HG02970 (cell line): ENCODE data around the gene RETREG2.
"Not testable (repeated sequence)": the region's sequence is repeated elsewhere in the genome, so short reads cannot be mapped to it uniquely, and the experiment has no call there.

Source experiments
- ATAC-seq: cut with Tn5 transposase; IDR thresholded peaks from one replicate; pipeline ENCODE4 v1.9.1; 2021; ENCODE audit warnings: mild to moderate bottlenecking, moderate library complexity, moderate number of reproducible peaks; ENCODE audit not compliant: unreplicated experiment, low FRiP score

The RETREG2 gene

GRCh38 chr2:219184121-219184520 is 6.0 kb downstream of the RETREG2 start:
- ATAC-seq: no peak

GRCh38 chr2:219186754-219187456 is 8.8 kb downstream of the RETREG2 start:
- ATAC-seq: no peak

GRCh38 chr2:219197388-219197787 is 19.3 kb downstream of the RETREG2 start:
- ATAC-seq: no peak

GRCh38 chr2:219198974-219199373 is 20.9 kb downstream of the RETREG2 start:
- ATAC-seq: no peak

GRCh38 chr2:219199470-219200211 is 21.6 kb downstream of the RETREG2 start:
- no peak for ATAC-seq

- not testable (repeated sequence) for ATAC-seq
Measured at GRCh38 chr2:219200502-219201326, 22.6 kb downstream of the RETREG2 start.

- not testable (repeated sequence) for ATAC-seq
Measured at GRCh38 chr2:219201331-219201730, 23.3 kb downstream of the RETREG2 start.

GRCh38 chr2:219204425-219205164 is 26.5 kb downstream of the RETREG2 start:
- ATAC-seq: no peak

- no peak for ATAC-seq
Measured at GRCh38 chr2:219205165-219205538, 27.1 kb downstream of the RETREG2 start.

GRCh38 chr2:219205981-219206327 is 27.9 kb downstream of the RETREG2 start:
- no peak for ATAC-seq

- ATAC-seq: peak; percentile 90
Measured at GRCh38 chr2:219206328-219207133, 28.5 kb downstream of the RETREG2 start, which contains the start of gene ZFAND2B. TSS of gene ZFAND2B (plus strand) at chr2:219206782. CDS start at chr2:219206988, 206 bp downstream.

- ATAC-seq: no peak
Measured at GRCh38 chr2:219207134-219207883, 29.2 kb downstream of the RETREG2 start.

- ATAC-seq: no peak
Measured at GRCh38 chr2:219207884-219208740, 30.0 kb downstream of the RETREG2 start.

GRCh38 chr2:219209236-219210195 is 31.4 kb downstream of the RETREG2 start:
- no peak for ATAC-seq

- ATAC-seq: no peak
Measured at GRCh38 chr2:219210196-219210885, 32.3 kb downstream of the RETREG2 start.

GRCh38 chr2:219210886-219211362 is 32.8 kb downstream of the RETREG2 start:
- no peak for ATAC-seq
